Calu3 (cell line): ENCODE data around the gene PIEZO2. TPM values are rescaled to one million over a fixed set of nuclear protein-coding genes. Genes with fewer than 3 reads are reported as not detected.

ENCODE experiments used
- BruUV-seq: library from RNA; stranded (reverse); fragments of 400-500 nt; replicated peaks from 2 replicates; lab custom pipeline; 2021; lab: Mats Ljungman, UMichigan
- CTCF ChIA-PET: fragments of 300-600 bp; sonication (Branson Sonifier 250); formaldehyde crosslinking; loops from one replicate; lab custom pipeline; 2022; ENCODE audit warnings: antibody characterized with exemption; lab: Charles Lee
- DNase-seq: peaks from one replicate; pipeline ENCODE4 v3.0.0; 2022
- H3K27ac Mint-ChIP-seq: one replicate; pipeline ENCODE4 v1.8.0; 2022; ENCODE audit warnings: mixed read lengths; ENCODE audit not compliant: unreplicated experiment
- H3K27me3 Mint-ChIP-seq: one replicate; pipeline ENCODE4 v1.8.0; 2022; ENCODE audit warnings: mixed read lengths; ENCODE audit not compliant: unreplicated experiment
- H3K36me3 Mint-ChIP-seq: one replicate; pipeline ENCODE4 v1.8.0; 2022; ENCODE audit warnings: mild to moderate bottlenecking, moderate library complexity, mixed read lengths; ENCODE audit not compliant: insufficient read depth, unreplicated experiment
- H3K4me1 Mint-ChIP-seq: one replicate; pipeline ENCODE4 v1.8.0; 2022; ENCODE audit warnings: mild to moderate bottlenecking, low read depth, mixed read lengths; ENCODE audit not compliant: unreplicated experiment
- H3K4me3 Mint-ChIP-seq: one replicate; pipeline ENCODE4 v1.8.0; 2022; ENCODE audit warnings: mild to moderate bottlenecking, low read depth, moderate library complexity, mixed read lengths; ENCODE audit not compliant: unreplicated experiment
- H3K9me3 Mint-ChIP-seq: one replicate; pipeline ENCODE4 v1.8.0; 2022; ENCODE audit warnings: low read depth, mixed read lengths; ENCODE audit not compliant: unreplicated experiment
- CTCF ChIP-seq: fragments of 200-600 bp; IDR thresholded peaks from one replicate; pipeline ENCODE4 v1.8.0; 2022; ENCODE audit warnings: antibody characterized with exemption; ENCODE audit not compliant: unreplicated experiment
- intact Hi-C: fragments of 100-400 bp; cut with micrococcal nuclease; formaldehyde crosslinking; loops from one replicate; pipeline ENCODE4 v1.10.0; 2022; ENCODE audit not compliant: unreplicated experiment
- total RNA-seq: library from RNA; stranded (reverse); gene quantifications from 2 replicates; pipeline ENCODE4 v1.2.3, GENCODE V29; 2022

The PIEZO2 gene
- total RNA-seq, 1 experiment from 2014 or later: 0.24 TPM

GRCh38 chr18:11031966-11032365 lies 117.4 kb downstream of the PIEZO2 start:
- Mint-ChIP-seq H3K4me3 (no peak overlapping the region), H3K4me1 (peaks cover 2% of the 10 kb centered on the region), H3K27ac (no peak overlapping the region), H3K36me3 (no peaks in the 10 kb centered on the region), H3K27me3 (no peaks in the 10 kb centered on the region), H3K9me3 (no peaks in the 10 kb centered on the region)
- intact Hi-C loops: loop anchor here (10.0 kb wide), 1 partner anchor 57 kb away; no protein-coding TSS in a partner anchor
- CTCF ChIA-PET: no interaction called here
- no peak for DNase-seq
- TF ChIP-seq CTCF: no peak
- no TSS peak for BruUV-seq

GRCh38 chr18:11029021-11029420 lies 120.3 kb downstream of the PIEZO2 start:
- H3K36me3 Mint-ChIP-seq: no peaks in the 10 kb centered on the region
- no peak overlapping the region for H3K4me3 Mint-ChIP-seq
- no peaks in the 10 kb centered on the region for H3K4me1 Mint-ChIP-seq
- intact Hi-C loops: no loop called here
- H3K9me3 Mint-ChIP-seq: no peaks in the 10 kb centered on the region
- DNase-seq: no peak
- no TSS peak for BruUV-seq
- no peak overlapping the region for H3K27ac Mint-ChIP-seq
- CTCF ChIA-PET: no interaction called here
- H3K27me3 Mint-ChIP-seq: no peaks in the 10 kb centered on the region
- no peak for TF ChIP-seq CTCF

GRCh38 chr18:11027862-11028261 lies 121.5 kb downstream of the PIEZO2 start:
- no TSS peak for BruUV-seq
- intact Hi-C loops: no loop called here
- H3K4me1 Mint-ChIP-seq: no peaks in the 10 kb centered on the region
- no peak overlapping the region for H3K4me3 Mint-ChIP-seq
- CTCF ChIA-PET: no interaction called here
- no peak overlapping the region for H3K27ac Mint-ChIP-seq
- no peaks in the 10 kb centered on the region for H3K9me3 Mint-ChIP-seq
- no peaks in the 10 kb centered on the region for H3K27me3 Mint-ChIP-seq
- DNase-seq: no peak
- TF ChIP-seq CTCF: no peak
- H3K36me3 Mint-ChIP-seq: no peaks in the 10 kb centered on the region

- Mint-ChIP-seq H3K4me3 (no peak overlapping the region), H3K9me3 (no peaks in the 10 kb centered on the region), H3K4me1 (no peaks in the 10 kb centered on the region), H3K36me3 (no peaks in the 10 kb centered on the region), H3K27ac (no peak overlapping the region), H3K27me3 (no peaks in the 10 kb centered on the region)
- DNase-seq: no peak
- CTCF ChIA-PET: no interaction called here
- TF ChIP-seq CTCF: no peak
- intact Hi-C loops: no loop called here
- no TSS peak for BruUV-seq
Measured at GRCh38 chr18:11025671-11026070, 123.7 kb downstream of the PIEZO2 start.
